ENCODE results near the gene KLHL5.
A peak's percentile ranks its signal among the peaks of the same experiment; 100 is the strongest.
"Not testable (repeated sequence)": the region's sequence is repeated elsewhere in the genome, so short reads cannot be mapped to it uniquely, and the experiment has no call there.

Gene KLHL5

GRCh38 chr4:39134683-39135306 is 72.8 kb downstream of the KLHL5 start:
- ATAC-seq (ENCODE audit: insufficient read depth, low read depth) (no peak), DNase-seq (no peak)
- Histone ChIP-seq H3K4me3 (ENCODE audit: low read depth in 1 of 2, low read length in 2 of 2) (no peak overlapping the region), H3K4me2 (ENCODE audit: insufficient read depth, low read length) (peak overlapping the region; percentile 52; the same call in 1 of the 2 replicates), H3K27ac (ENCODE audit: low read length) (no peak overlapping the region), H3K4me1 (ENCODE audit: insufficient read depth, low read length) (peaks cover 4% of the 10 kb centered on the region; the same call in 1 of the 2 replicates), H3K36me3 (ENCODE audit: insufficient read depth, low read length) (no peaks in the 10 kb centered on the region), H3K79me2 (ENCODE audit: insufficient read depth, low read length) (no peaks in the 10 kb centered on the region), H3K9ac (ENCODE audit: low read depth, low read length) (no peak overlapping the region), H3K27me3 (ENCODE audit: insufficient read depth, low read length, poor library complexity) (no peaks in the 10 kb centered on the region), H2AFZ (ENCODE audit: low read depth, low read length) (no peak overlapping the region; the same call in 1 of the 2 replicates), H4K20me1 (ENCODE audit: insufficient read depth, low read length) (no peaks in the 10 kb centered on the region), H3K9me3 (ENCODE audit: insufficient read depth, low read length, severe bottlenecking) (no peaks in the 10 kb centered on the region)
- TF ChIP-seq CTCF (IDR thresholded peaks at IDR 0.05; ENCODE audit: borderline replicate concordance, extremely low read depth, low read length, poor library complexity, severe bottlenecking) (no peak), EZH2 (IDR thresholded peaks at IDR 0.05; ENCODE audit: borderline replicate concordance, low read depth, low read length, severe bottlenecking) (no peak)

- H2AFZ ChIP-seq (ENCODE audit: low read depth, low read length); H3K36me3 ChIP-seq (ENCODE audit: insufficient read depth, low read length); H3K79me2 ChIP-seq (ENCODE audit: insufficient read depth, low read length); H3K9ac ChIP-seq (ENCODE audit: low read depth, low read length); H3K4me3 ChIP-seq (ENCODE audit: low read depth in 1 of 2, low read length in 2 of 2); ATAC-seq (ENCODE audit: insufficient read depth, low read depth); H3K4me2 ChIP-seq (ENCODE audit: insufficient read depth, low read length); H3K4me1 ChIP-seq (ENCODE audit: insufficient read depth, low read length); H3K9me3 ChIP-seq (ENCODE audit: insufficient read depth, low read length, severe bottlenecking); H4K20me1 ChIP-seq (ENCODE audit: insufficient read depth, low read length); H3K27ac ChIP-seq (ENCODE audit: low read length); H3K27me3 ChIP-seq (ENCODE audit: insufficient read depth, low read length, poor library complexity); DNase-seq: not testable (repeated sequence)
Observed at GRCh38 chr4:39138227-39138626, 76.2 kb downstream of the KLHL5 start.

GRCh38 chr4:39146211-39146610 is 84.2 kb downstream of the KLHL5 start:
- Histone ChIP-seq H3K9me3 (ENCODE audit: insufficient read depth, low read length, severe bottlenecking) (no peaks in the 10 kb centered on the region), H3K9ac (ENCODE audit: low read depth, low read length) (no peak overlapping the region), H3K27ac (ENCODE audit: low read length) (no peak overlapping the region), H2AFZ (ENCODE audit: low read depth, low read length) (no peak overlapping the region), H4K20me1 (ENCODE audit: insufficient read depth, low read length) (no peaks in the 10 kb centered on the region), H3K4me1 (ENCODE audit: insufficient read depth, low read length) (peaks cover 6% of the 10 kb centered on the region), H3K27me3 (ENCODE audit: insufficient read depth, low read length, poor library complexity) (no peaks in the 10 kb centered on the region), H3K4me3 (ENCODE audit: low read depth in 1 of 2, low read length in 2 of 2) (no peak overlapping the region), H3K79me2 (ENCODE audit: insufficient read depth, low read length) (no peaks in the 10 kb centered on the region), H3K4me2 (ENCODE audit: insufficient read depth, low read length) (no peak overlapping the region), H3K36me3 (ENCODE audit: insufficient read depth, low read length) (no peaks in the 10 kb centered on the region)
- ATAC-seq (ENCODE audit: insufficient read depth, low read depth) (no peak), DNase-seq (no peak)
- TF ChIP-seq CTCF (IDR thresholded peaks at IDR 0.05; ENCODE audit: borderline replicate concordance, extremely low read depth, low read length, poor library complexity, severe bottlenecking) (no peak), EZH2 (IDR thresholded peaks at IDR 0.05; ENCODE audit: borderline replicate concordance, low read depth, low read length, severe bottlenecking) (no peak)

- Histone ChIP-seq H3K79me2 (ENCODE audit: insufficient read depth, low read length) (no peaks in the 10 kb centered on the region), H3K4me3 (ENCODE audit: low read depth in 1 of 2, low read length in 2 of 2) (no peak overlapping the region), H3K9me3 (ENCODE audit: insufficient read depth, low read length, severe bottlenecking) (no peaks in the 10 kb centered on the region), H3K9ac (ENCODE audit: low read depth, low read length) (no peak overlapping the region), H3K4me1 (ENCODE audit: insufficient read depth, low read length) (peaks cover 9% of the 10 kb centered on the region), H2AFZ (ENCODE audit: low read depth, low read length) (no peak overlapping the region), H3K36me3 (ENCODE audit: insufficient read depth, low read length) (no peaks in the 10 kb centered on the region), H3K4me2 (ENCODE audit: insufficient read depth, low read length) (no peak overlapping the region), H3K27me3 (ENCODE audit: insufficient read depth, low read length, poor library complexity) (no peaks in the 10 kb centered on the region), H4K20me1 (ENCODE audit: insufficient read depth, low read length) (no peaks in the 10 kb centered on the region), H3K27ac (ENCODE audit: low read length) (no peak overlapping the region)
- ATAC-seq (ENCODE audit: insufficient read depth, low read depth) = no peak
- TF ChIP-seq EZH2 (IDR thresholded peaks at IDR 0.05; ENCODE audit: borderline replicate concordance, low read depth, low read length, severe bottlenecking) = no peak
- no peak for DNase-seq
Observed at GRCh38 chr4:39154009-39154408, 92.0 kb downstream of the KLHL5 start.

Data from DND-41 (cell line).